Transverse colon (tissue), 4 donors: ENCODE data around the gene SNRPA. TPM values are rescaled to one million over a fixed set of nuclear protein-coding genes. Genes with fewer than 3 reads are reported as not detected.

ENCODE experiments used
- DNase-seq: peaks from one replicate; pipeline ENCODE4 v3.0.0-alpha.2; 2019
- H3K27ac ChIP-seq, 4 donors: fragments of 200-600 bp; sonication (generic); 2 replicates each; pipeline ENCODE4 v1.5.1; 2016 to 2018; ENCODE audit warnings: inconsistent platforms in 4 of 4
- H3K27me3 ChIP-seq: fragments of 200-600 bp; sonication (generic); 2 replicates; pipeline ENCODE4 v1.5.1; 2017; ENCODE audit warnings: inconsistent platforms
- H3K36me3 ChIP-seq, 4 donors: fragments of 200-600 bp; sonication (generic); 2 replicates each; pipeline ENCODE4 v1.5.1; 2017 to 2019; ENCODE audit warnings: inconsistent platforms in 4 of 4
- H3K4me1 ChIP-seq, 4 donors: fragments of 200-600 bp; sonication (generic); 2 replicates each; pipeline ENCODE4 v1.5.1; 2017 to 2020; ENCODE audit warnings: inconsistent platforms in 4 of 4
- H3K4me3 ChIP-seq, 4 donors: fragments of 200-600 bp; sonication (generic); 1 replicate in 1 of 4; 2 replicates in 3 of 4; pipeline versions ENCODE4 v1.5.1 to v1.6.1; 2017 to 2019; ENCODE audit warnings: inconsistent platforms in 4 of 4
- H3K9me3 ChIP-seq, 2 donors: fragments of 200-600 bp; sonication (generic); 2 replicates each; pipeline ENCODE4 v1.5.1; 2017 to 2019; ENCODE audit warnings: inconsistent platforms in 2 of 2
- EP300 ChIP-seq: sonication (generic); formaldehyde crosslinking; IDR thresholded peaks from one replicate; pipeline ENCODE4 v1.6.1; 2017; ENCODE audit warnings: antibody characterized with exemption, low read depth
- POLR2A ChIP-seq: fragments of 450-650 bp; IDR thresholded peaks from one replicate; pipeline ENCODE4 v1.6.1; 2016; ENCODE audit warnings: antibody characterized with exemption, mild to moderate bottlenecking, moderate library complexity
- POLR2AphosphoS5 ChIP-seq, 3 donors: sonication (generic); formaldehyde crosslinking; IDR thresholded peaks; one replicate each; pipeline ENCODE4 v1.6.1; 2016; ENCODE audit warnings: antibody characterized with exemption in 3 of 3
- WGBS, 2 donors: methylation state at CpG; one replicate each; pipeline ENCODE4 v1.1.5; 2018; ENCODE audit warnings: low coverage in 1 of 2; 5-methylcytosine and 5-hydroxymethylcytosine counted together
- in situ Hi-C, 4 donors: fragments of 200-750 bp; cut with MboI; loops; one replicate each; pipeline versions ENCODE4 v1.15.0 to v1.15.1; 2017; ENCODE audit warnings: low sequenced_read_pairs in 3 of 4, low pct_ligation_motif_present in 1 of 4, low pct_unique_long_range_greater_than_20kb in 1 of 4
- intact Hi-C: fragments of 100-400 bp; cut with DNase I; formaldehyde crosslinking; loops from one replicate; pipeline ENCODE4 v1.15.1; 2023; ENCODE audit warnings: low total_unique reads
- total RNA-seq, 4 donors: library from RNA; depleted of rRNA; stranded (reverse); fragments of >200 nt; gene quantifications; one replicate each; pipeline ENCODE4 v1.1.0, GENCODE V29; 2016
- TF ChIP-seq, protein P1 (sequence below), 5 experiments: fragments of 200-600 bp in 3 of 5; fragments of 450-650 bp in 2 of 5; sonication (generic) in 3 of 5; IDR thresholded peaks; 1 replicate in 2 of 5; 2 replicates in 3 of 5; pipeline ENCODE4 v1.5.1; 2016 to 2017; ENCODE audit warnings: antibody characterized with exemption in 5 of 5, inconsistent platforms in 3 of 5, mild to moderate bottlenecking in 2 of 5, moderate library complexity in 1 of 5

Gene SNRPA
- total RNA-seq, 4 donors from 2014 or later: 45.1 to 85.3 (median 65.6) TPM

DNA sequence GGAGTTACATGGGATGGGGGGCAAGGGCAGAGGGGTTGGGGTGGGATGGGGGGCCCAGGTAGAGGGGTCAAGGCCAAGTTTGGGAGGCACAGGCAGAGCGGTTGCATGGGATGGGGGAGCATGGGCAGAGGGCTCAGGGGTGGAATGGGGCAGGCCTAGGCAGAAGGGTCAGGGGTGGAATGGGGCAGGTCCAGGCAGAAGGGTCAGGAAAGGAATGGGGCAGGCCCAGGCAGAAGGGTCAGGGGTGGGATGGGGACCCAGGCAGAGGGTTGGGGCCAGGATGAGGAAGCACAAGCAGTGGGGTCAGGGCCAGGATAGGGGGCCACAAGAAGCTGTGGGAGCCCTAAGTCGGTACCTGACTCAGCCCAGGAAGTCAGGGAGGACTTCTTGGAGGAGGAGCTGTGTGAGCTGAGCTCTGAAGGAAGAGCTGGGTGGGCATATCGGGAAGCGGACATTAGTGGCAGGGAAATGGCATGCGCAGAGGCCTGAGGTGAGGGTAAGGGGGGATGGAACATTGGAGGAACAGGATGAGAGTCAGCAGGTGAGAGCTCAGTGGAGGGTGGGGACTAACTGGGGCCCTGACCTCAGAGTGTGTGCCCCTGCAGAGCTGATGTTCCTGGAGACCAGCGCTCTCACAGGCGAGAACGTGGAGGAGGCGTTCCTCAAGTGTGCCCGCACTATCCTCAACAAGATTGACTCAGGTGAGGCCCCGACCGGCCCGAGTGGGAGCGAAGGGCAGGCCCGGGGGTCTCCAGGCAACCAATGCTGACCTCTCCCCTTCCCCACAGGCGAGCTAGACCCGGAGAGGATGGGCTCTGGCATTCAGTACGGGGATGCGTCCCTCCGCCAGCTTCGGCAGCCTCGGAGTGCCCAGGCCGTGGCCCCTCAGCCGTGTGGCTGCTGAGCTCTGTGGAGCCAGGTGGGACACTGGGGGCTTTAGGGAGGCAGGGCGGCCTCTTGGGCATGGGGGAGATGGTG is 35.3 kb downstream of the SNRPA start:
- in situ Hi-C loops: no loop called here
- intact Hi-C loops: loop anchor here (5.0 kb wide), 1 partner anchor 1404 kb away; no protein-coding TSS in a partner anchor
- Histone ChIP-seq H3K27ac (no peak overlapping the region), H3K4me3 (no peak overlapping the region), H3K36me3 (peaks cover 0 to 8% (median 0%) of the 10 kb centered on the region in 4 donors), H3K9me3 (no peaks in the 10 kb centered on the region), H3K4me1 (peaks cover 0 to 4% (median 2%) of the 10 kb centered on the region in 4 donors), H3K27me3 (no peaks in the 10 kb centered on the region)
- DNase-seq: no peak
- 93 to 100% methylated on average over 2 to 25 of the region's 25 CpGs for WGBS, 2 donors
- no peak for TF ChIP-seq EP300
- TF ChIP-seq, protein P1, sequence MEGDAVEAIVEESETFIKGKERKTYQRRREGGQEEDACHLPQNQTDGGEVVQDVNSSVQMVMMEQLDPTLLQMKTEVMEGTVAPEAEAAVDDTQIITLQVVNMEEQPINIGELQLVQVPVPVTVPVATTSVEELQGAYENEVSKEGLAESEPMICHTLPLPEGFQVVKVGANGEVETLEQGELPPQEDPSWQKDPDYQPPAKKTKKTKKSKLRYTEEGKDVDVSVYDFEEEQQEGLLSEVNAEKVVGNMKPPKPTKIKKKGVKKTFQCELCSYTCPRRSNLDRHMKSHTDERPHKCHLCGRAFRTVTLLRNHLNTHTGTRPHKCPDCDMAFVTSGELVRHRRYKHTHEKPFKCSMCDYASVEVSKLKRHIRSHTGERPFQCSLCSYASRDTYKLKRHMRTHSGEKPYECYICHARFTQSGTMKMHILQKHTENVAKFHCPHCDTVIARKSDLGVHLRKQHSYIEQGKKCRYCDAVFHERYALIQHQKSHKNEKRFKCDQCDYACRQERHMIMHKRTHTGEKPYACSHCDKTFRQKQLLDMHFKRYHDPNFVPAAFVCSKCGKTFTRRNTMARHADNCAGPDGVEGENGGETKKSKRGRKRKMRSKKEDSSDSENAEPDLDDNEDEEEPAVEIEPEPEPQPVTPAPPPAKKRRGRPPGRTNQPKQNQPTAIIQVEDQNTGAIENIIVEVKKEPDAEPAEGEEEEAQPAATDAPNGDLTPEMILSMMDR (IDR thresholded peaks at IDR 0.05): no peak
- no peak for TF ChIP-seq POLR2AphosphoS5 (IDR thresholded peaks at IDR 0.05)
- no peak for TF ChIP-seq POLR2A

DNA sequence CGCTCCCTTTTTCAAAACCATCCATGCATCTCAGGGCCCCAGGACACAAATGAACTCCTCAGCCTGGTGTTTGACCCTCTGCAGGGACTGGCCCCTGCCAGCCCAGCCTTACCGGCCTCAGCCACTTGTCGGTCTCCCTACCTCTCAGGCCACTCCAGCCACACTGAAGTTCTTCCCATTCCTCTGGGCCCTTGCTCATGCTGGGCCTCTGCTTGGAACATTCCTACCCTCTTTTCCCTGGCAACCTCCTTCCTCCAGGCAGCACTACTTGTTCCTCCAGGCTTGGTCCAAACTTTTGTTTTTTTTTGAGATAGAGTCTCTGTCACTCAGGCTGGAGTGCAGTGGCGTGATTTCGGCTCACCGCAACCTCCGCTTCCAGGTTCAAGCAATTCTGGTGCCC is 40.3 kb downstream of the SNRPA start:
- Histone ChIP-seq H3K27ac (peak overlapping the region; percentile 81 to 84 (median 83)), H3K36me3 (peaks cover 0 to 8% (median 0%) of the 10 kb centered on the region in 4 donors), H3K27me3 (no peaks in the 10 kb centered on the region), H3K4me1 (peaks cover 0 to 23% (median 16%) of the 10 kb centered on the region in 4 donors), H3K4me3 (no peak overlapping the region), H3K9me3 (no peaks in the 10 kb centered on the region)
- no peak for DNase-seq
- in situ Hi-C loops: no loop called here
- intact Hi-C loops: no loop called here
- WGBS, 2 donors: 29 to 86% methylated on average over 1 to 7 of the region's 7 CpGs
- TF ChIP-seq EP300 (no peak), POLR2A (no peak), POLR2AphosphoS5 (IDR thresholded peaks at IDR 0.05) (no peak)
- TF ChIP-seq, protein P1 (IDR thresholded peaks at IDR 0.05): no peak

DNA sequence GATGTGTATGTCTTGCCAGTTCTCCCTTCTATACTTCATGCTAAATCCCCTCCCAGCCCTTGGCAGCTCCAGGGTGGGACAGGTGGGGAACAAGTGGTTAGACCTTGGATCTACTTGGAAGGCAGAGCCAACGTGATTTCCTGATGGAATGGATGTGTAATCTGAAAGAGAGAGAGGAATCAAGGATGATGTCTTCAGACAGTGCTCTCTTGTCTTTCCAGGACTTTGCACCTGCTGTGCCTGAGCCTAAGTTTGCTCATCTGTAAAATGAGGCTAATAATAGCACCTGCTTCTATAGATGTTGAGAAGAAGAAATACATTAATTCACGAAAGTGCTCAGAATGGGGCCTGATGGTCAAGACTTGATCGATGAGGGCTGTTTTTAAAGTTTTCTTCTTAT is 41.0 kb downstream of the SNRPA start:
- TF ChIP-seq POLR2A (no peak), POLR2AphosphoS5 (IDR thresholded peaks at IDR 0.05) (no peak), EP300 (no peak)
- TF ChIP-seq, protein P1 (IDR thresholded peaks at IDR 0.05): no peak

DNA sequence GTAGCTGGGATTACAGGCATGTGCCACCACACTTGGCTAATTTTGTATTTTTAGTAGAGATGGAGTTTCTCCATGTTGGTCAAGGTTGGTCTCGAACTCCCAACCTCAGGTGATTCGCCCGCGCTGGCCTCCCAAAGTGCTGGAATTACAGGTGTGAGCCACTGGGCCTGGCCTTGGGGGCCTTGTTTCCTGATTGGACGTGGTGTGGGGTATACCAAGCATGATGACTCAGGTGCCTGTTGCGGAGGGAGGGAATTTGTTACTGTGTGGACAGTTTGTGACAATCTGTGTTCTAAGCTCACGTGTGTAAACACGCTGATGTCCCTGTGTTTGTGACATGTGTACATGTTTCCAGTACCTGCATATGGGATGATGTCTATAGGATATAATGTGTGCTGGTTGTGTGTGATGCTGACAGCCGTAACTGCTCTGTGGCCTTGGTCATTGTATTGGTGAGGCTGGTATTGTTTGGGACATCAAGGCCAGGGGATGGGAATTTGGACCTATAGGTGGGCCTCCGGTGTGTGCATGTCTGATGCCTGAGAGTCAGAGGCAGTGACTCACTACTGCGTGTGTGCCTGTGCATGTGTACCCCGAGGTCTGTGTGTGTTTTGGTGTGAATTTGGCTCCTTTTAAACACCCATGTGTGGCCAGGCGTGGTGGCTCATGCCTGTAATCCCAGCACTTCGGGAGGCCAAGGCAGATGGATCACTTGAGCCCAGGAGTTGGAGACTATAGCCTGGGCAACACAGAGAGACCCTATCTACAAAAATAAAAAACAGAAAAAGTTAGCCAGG is 46.4 kb downstream of the SNRPA start:
- WGBS, 2 donors: 96 to 100% methylated on average over 4 to 14 of the region's 14 CpGs
- in situ Hi-C loops: no loop called here
- Histone ChIP-seq H3K9me3 (no peaks in the 10 kb centered on the region), H3K36me3 (peaks cover 0 to 3% (median 0%) of the 10 kb centered on the region in 4 donors), H3K27me3 (no peaks in the 10 kb centered on the region), H3K4me1 (peaks cover 30 to 43% (median 37%) of the 10 kb centered on the region in 4 donors), H3K4me3 (no peak overlapping the region), H3K27ac (peak overlapping the region; percentile 93 to 97 (median 96))
- no peak for DNase-seq
- intact Hi-C loops: no loop called here
- TF ChIP-seq EP300 (no peak), POLR2A (no peak), POLR2AphosphoS5 (IDR thresholded peaks at IDR 0.05) (no peak)
- TF ChIP-seq, protein P1 (IDR thresholded peaks at IDR 0.05): no peak

More for the DNA sequence above, 41.0 kb downstream of the SNRPA start:
- in situ Hi-C loops: no loop called here
- no peak for DNase-seq
- WGBS, 2 donors: 0 to 41% methylated on average over 1 to 3 of the region's 3 CpGs
- H3K36me3 ChIP-seq: peaks cover 0 to 8% (median 0%) of the 10 kb centered on the region in 4 donors
- H3K27me3 ChIP-seq: no peaks in the 10 kb centered on the region
- H3K9me3 ChIP-seq: no peaks in the 10 kb centered on the region
- no peak overlapping the region for H3K4me3 ChIP-seq
- intact Hi-C loops: no loop called here
- H3K4me1 ChIP-seq: peaks cover 0 to 23% (median 16%) of the 10 kb centered on the region in 4 donors
- H3K27ac ChIP-seq: peak overlapping the region; percentile 81 to 84 (median 83)
